HL-60/S4 treated with phorbol 12-myristate 13-acetate at 8.2 ng/mL for 4 days and 3 days (cell line): Measurements from ENCODE around the gene CIAPIN1.

ENCODE experiments used
- in situ Hi-C: fragments of 300-500 bp; cut with MboI; formaldehyde crosslinking; loops from 2 replicates; pipeline ENCODE4 v1.15.0; 2022; ENCODE audit warnings: low sequenced_read_pairs

The CIAPIN1 gene

DNA sequence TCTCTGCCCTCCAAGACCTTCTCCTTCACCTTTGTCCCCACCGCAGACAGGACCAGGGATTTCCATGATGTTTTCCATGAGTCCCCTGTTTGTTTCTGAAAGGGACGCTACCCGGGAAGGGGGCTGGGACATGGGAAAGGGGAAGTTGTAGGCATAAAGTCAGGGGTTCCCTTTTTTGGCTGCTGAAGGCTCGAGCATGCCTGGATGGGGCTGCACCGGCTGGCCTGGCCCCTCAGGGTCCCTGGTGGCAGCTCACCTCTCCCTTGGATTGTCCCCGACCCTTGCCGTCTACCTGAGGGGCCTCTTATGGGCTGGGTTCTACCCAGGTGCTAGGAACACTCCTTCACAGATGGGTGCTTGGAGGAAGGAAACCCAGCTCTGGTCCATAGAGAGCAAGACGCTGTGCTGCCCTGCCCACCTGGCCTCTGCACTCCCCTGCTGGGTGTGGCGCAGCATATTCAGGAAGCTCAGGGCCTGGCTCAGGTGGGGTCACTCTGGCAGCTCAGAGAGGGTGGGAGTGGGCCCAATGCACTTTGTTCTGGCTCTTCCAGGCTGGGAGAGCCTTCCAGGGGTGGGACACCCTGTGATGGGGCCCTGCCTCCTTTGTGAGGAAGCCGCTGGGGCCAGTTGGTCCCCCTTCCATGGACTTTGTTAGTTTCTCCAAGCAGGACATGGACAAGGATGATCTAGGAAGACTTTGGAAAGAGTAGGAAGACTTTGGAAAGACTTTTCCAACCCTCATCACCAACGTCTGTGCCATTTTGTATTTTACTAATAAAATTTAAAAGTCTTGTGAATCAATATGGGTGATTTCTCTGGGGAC is 62.7 kb downstream of the CIAPIN1 start:
- in situ Hi-C loops: no loop called here

- in situ Hi-C loops: no loop called here
Measured at GRCh38 chr16:57383276-57384247, 63.6 kb downstream of the CIAPIN1 start.

- in situ Hi-C loops: no loop called here
Measured at GRCh38 chr16:57382535-57383275, 64.5 kb downstream of the CIAPIN1 start.

- in situ Hi-C loops: no loop called here
Measured at GRCh38 chr16:57381791-57382534, 65.2 kb downstream of the CIAPIN1 start.

DNA sequence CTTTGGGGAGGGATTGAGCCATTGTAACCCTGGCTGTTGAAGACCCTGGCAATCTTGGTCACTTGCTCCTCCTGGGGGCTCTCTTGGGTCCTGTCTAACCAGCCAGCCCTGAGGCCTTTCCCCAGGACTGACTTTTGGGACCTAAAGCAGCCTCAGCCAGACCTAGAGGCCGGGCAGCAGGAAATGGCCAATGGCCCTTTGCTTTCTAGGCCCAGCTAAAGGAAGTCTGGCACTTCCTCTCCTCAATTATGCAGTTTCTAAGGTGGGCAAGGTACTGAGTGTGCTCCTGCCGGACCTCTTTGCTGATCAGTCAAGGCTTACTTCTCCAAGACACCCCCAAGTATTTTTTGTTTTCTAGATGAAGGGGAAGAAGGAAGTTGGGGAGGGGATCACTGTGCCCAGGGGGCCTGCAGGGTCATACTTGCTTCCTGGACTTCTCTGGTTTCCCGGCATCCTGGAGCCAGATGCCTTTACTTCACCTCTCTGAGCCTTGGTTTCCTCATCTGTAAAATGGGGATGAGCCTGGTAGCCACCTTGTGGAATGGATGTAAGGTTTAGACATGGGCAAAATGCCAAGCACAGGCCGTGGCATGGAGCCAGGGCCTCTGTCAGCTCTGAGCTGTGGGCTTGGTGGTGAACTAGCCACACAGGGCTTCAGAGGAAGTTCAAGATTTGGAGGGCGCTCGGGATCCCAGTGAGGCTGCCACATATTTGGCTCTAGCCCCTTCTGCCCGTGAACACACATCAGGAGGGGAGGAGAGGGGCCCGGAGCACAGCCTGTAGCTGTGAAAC is 66.3 kb downstream of the CIAPIN1 start:
- in situ Hi-C loops: no loop called here

DNA sequence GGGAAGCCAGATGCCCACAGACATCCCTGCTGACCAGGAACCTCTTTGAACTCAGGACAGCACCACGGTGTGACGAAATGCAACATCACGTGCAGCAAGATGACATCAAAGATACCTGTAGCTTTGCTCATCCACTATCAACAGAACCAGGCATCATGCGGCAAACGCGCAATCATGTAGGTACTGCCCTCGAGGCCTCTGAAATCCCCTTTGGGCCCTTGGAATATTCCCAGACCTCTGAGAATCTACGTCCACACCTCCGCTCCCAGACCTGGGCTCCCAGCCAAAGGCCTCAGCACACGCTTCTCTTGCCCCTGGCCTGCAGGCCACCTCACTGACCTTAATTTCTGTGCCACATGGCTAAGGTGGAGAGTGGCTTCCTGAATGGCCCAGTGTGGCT is 67.6 kb downstream of the CIAPIN1 start:
- in situ Hi-C loops: no loop called here
